Activated CD8-positive, alpha-beta memory T cell treated with anti-CD3 and anti-CD28 coated beads for 4 hours (primary cell): ENCODE data around the gene RPL19.
A peak's percentile ranks its signal among the peaks of the same experiment; 100 is the strongest.

Source experiments
- DNase-seq, 2 donors: peaks; one replicate each; pipeline ENCODE4 v3.0.0-alpha.2; 2020; ENCODE audit warnings: low read depth in 2 of 2

The RPL19 gene

GRCh38 chr17:39197380-39198185 is 2.5 kb upstream of the RPL19 start, which contains the start of gene CACNB1:
CACNB1 (minus strand) TSS chr17:39197669; CDS start chr17:39197495, 174 bp downstream.
- DNase-seq = peak; percentile 39 to 45

GRCh38 chr17:39198186-39198566 is 1.9 kb upstream of the RPL19 start:
- no peak for DNase-seq

- DNase-seq = peak; percentile 78 to 86
These were observed 338 bp upstream of the RPL19 start for GRCh38 chr17:39199820-39200069.

- no peak for DNase-seq
These were observed 951 bp downstream of the RPL19 start for GRCh38 chr17:39200957-39201510.

GRCh38 chr17:39204245-39204644 is 4.2 kb downstream of the RPL19 start:
- no peak for DNase-seq

- DNase-seq = no peak
These were observed 5.0 kb downstream of the RPL19 start for GRCh38 chr17:39205112-39205526.

GRCh38 chr17:39208136-39208535 is 8.1 kb downstream of the RPL19 start:
- DNase-seq = no peak

- no peak for DNase-seq
These were observed 8.8 kb downstream of the RPL19 start for GRCh38 chr17:39208893-39209292.

- peak; percentile 74 to 76 for DNase-seq
These were observed 9.4 kb downstream of the RPL19 start for GRCh38 chr17:39209317-39210092.

- DNase-seq = no peak
These were observed 10.0 kb downstream of the RPL19 start for GRCh38 chr17:39210093-39210434.

GRCh38 chr17:39212195-39212810 is 12.2 kb downstream of the RPL19 start:
- DNase-seq = no peak

GRCh38 chr17:39212841-39213480 is 12.9 kb downstream of the RPL19 start:
- DNase-seq = no peak

GRCh38 chr17:39213852-39214251 is 13.8 kb downstream of the RPL19 start:
- DNase-seq = no peak

GRCh38 chr17:39217734-39218369 is 17.8 kb downstream of the RPL19 start:
- DNase-seq = no peak

- DNase-seq = no peak
These were observed 18.8 kb downstream of the RPL19 start for GRCh38 chr17:39218906-39219305.

- DNase-seq = no peak
These were observed 19.6 kb downstream of the RPL19 start for GRCh38 chr17:39219647-39220154.

GRCh38 chr17:39221572-39221971 is 21.5 kb downstream of the RPL19 start:
- DNase-seq = no peak

- no peak for DNase-seq
These were observed 22.1 kb downstream of the RPL19 start for GRCh38 chr17:39222151-39222550.

- DNase-seq = no peak
These were observed 23.1 kb downstream of the RPL19 start for GRCh38 chr17:39222866-39223834.
